HG02623 (cell line): Measurements from ENCODE around the gene NUP214.
"Not testable (repeated sequence)": the region's sequence is repeated elsewhere in the genome, so short reads cannot be mapped to it uniquely, and the experiment has no call there.

ENCODE experiments used
- ATAC-seq: cut with Tn5 transposase; IDR thresholded peaks from one replicate; pipeline ENCODE4 v1.9.1; 2021; ENCODE audit warnings: moderate library complexity; ENCODE audit not compliant: unreplicated experiment

Gene NUP214

GRCh38 chr9:131115360-131115742, 10.0 kb upstream of the NUP214 start:
- ATAC-seq, result not testable (repeated sequence)

GRCh38 chr9:131116281-131117120, 8.9 kb upstream of the NUP214 start:
- ATAC-seq, result no peak

GRCh38 chr9:131117121-131117761, 8.1 kb upstream of the NUP214 start:
- no peak for ATAC-seq

- ATAC-seq, result no peak
Observed at GRCh38 chr9:131117762-131118145, 7.6 kb upstream of the NUP214 start.

- ATAC-seq, result no peak
Observed at GRCh38 chr9:131119600-131119999, 5.8 kb upstream of the NUP214 start.

- ATAC-seq, result no peak
Observed at GRCh38 chr9:131120620-131121228, 4.7 kb upstream of the NUP214 start.

GRCh38 chr9:131121346-131121745, 4.0 kb upstream of the NUP214 start:
- ATAC-seq, result no peak

GRCh38 chr9:131122158-131122557, 3.2 kb upstream of the NUP214 start:
- ATAC-seq, result no peak

- ATAC-seq, result no peak
Observed at GRCh38 chr9:131125038-131125287, 423 bp upstream of the NUP214 start.

GRCh38 chr9:131126059-131126426, 657 bp downstream of the NUP214 start:
- ATAC-seq, result no peak

- no peak for ATAC-seq
Observed at GRCh38 chr9:131129183-131129582, 3.8 kb downstream of the NUP214 start.

- no peak for ATAC-seq
Observed at GRCh38 chr9:131138676-131139075, 13.3 kb downstream of the NUP214 start.

- ATAC-seq, result no peak
Observed at GRCh38 chr9:131140112-131140511, 14.7 kb downstream of the NUP214 start.

- ATAC-seq, result no peak
Observed at GRCh38 chr9:131140550-131140949, 15.2 kb downstream of the NUP214 start.

- no peak for ATAC-seq
Observed at GRCh38 chr9:131142160-131142559, 16.8 kb downstream of the NUP214 start.

- no peak for ATAC-seq
Observed at GRCh38 chr9:131144201-131144600, 18.8 kb downstream of the NUP214 start.

GRCh38 chr9:131145245-131145644, 19.9 kb downstream of the NUP214 start:
- ATAC-seq, result no peak

- no peak for ATAC-seq
Observed at GRCh38 chr9:131146186-131146585, 20.8 kb downstream of the NUP214 start.

- no peak for ATAC-seq
Observed at GRCh38 chr9:131148276-131148675, 22.9 kb downstream of the NUP214 start.

GRCh38 chr9:131148966-131149687, 23.7 kb downstream of the NUP214 start:
- ATAC-seq, result no peak

- ATAC-seq, result no peak
Observed at GRCh38 chr9:131149688-131150053, 24.3 kb downstream of the NUP214 start.

GRCh38 chr9:131153595-131153994, 28.2 kb downstream of the NUP214 start:
- no peak for ATAC-seq
